Small intestine (tissue), 7 donors: ENCODE measurements around the gene HMGCS2. TPM values are rescaled to one million over a fixed set of nuclear protein-coding genes. Genes with fewer than 3 reads are reported as not detected.

Source experiments
- DNase-seq, 2 donors: peaks; one replicate each; pipeline versions ENCODE4 v3.0.0 to v3.0.0-alpha.2; 2013
- FAIRE-seq: peaks from 2 replicates; lab custom pipeline; 2012; peaks lifted over from hg19 to GRCh38; lab: Jason Lieb, UNC
- H3K27ac ChIP-seq, 3 donors: one replicate each; pipeline ENCODE4 v1.5.1; 2013; ENCODE audit warnings: low read length in 2 of 3, mild to moderate bottlenecking in 2 of 3, control low read depth in 1 of 3, inconsistent platforms in 1 of 3, low read depth in 1 of 3, moderate library complexity in 1 of 3
- H3K27me3 ChIP-seq, 3 donors: one replicate each; pipeline ENCODE4 v1.6.1; 2013; ENCODE audit warnings: low read length in 3 of 3, inconsistent platforms in 1 of 3; ENCODE audit not compliant: control insufficient read depth in 3 of 3, insufficient read depth in 3 of 3
- H3K36me3 ChIP-seq, 3 donors: one replicate each; pipeline ENCODE4 v1.6.1; 2013; ENCODE audit warnings: low read length in 3 of 3, inconsistent platforms in 1 of 3, low read depth in 1 of 3, mild to moderate bottlenecking in 1 of 3, moderate library complexity in 1 of 3; ENCODE audit not compliant: control insufficient read depth in 3 of 3, insufficient read depth in 2 of 3
- H3K4me1 ChIP-seq, 3 donors: one replicate each; pipeline ENCODE4 v1.6.1; 2013; ENCODE audit warnings: low read length in 2 of 3, inconsistent platforms in 1 of 3, low read depth in 1 of 3, mild to moderate bottlenecking in 1 of 3, moderate library complexity in 1 of 3; ENCODE audit not compliant: control insufficient read depth in 3 of 3, insufficient read depth in 2 of 3
- H3K4me3 ChIP-seq, 3 donors: one replicate each; pipeline ENCODE4 v1.5.1; 2013; ENCODE audit warnings: low read length in 3 of 3, control low read depth in 1 of 3, inconsistent platforms in 1 of 3, low read depth in 1 of 3, mild to moderate bottlenecking in 1 of 3, moderate library complexity in 1 of 3
- H3K9me3 ChIP-seq, 2 donors: one replicate each; pipeline ENCODE4 v1.6.1; 2013; ENCODE audit warnings: low read depth in 1 of 2, low read length in 1 of 2; ENCODE audit not compliant: control insufficient read depth in 2 of 2, insufficient read depth in 1 of 2
- WGBS, 3 donors: extraction: QIAGEN DNeasy Blood & Tissue Kit; methylation state at CpG; one replicate each; pipeline ENCODE4 v1.1.7; 2013; 5-methylcytosine and 5-hydroxymethylcytosine counted together
- polyA plus RNA-seq, 4 donors: library from polyadenylated mRNA; stranded (reverse) in 3 of 4; unstranded in 1 of 4; fragments of 200-250 nt in 3 of 4; fragments of 120-200 nt in 1 of 4; gene quantifications; one replicate each; pipeline versions ENCODE4 v1.2.1 to v1.2.3, GENCODE V29; 2013
- donor health status: healthy with polysubstance abuse.
- donor health status: control.
- donor health status: control.
- donor health status: Bipolar disorder and iron deficiency.
- donor health status: healthy.

The HMGCS2 gene
- polyA plus RNA-seq, 4 donors, result 8.3 to 80.4 (median 25.4) TPM

GRCh38 chr1:119744598-119744942 is 24.1 kb downstream of the HMGCS2 start:
- Histone ChIP-seq H3K36me3 (peaks cover 0 to 67% (median 1%) of the 10 kb centered on the region in 3 donors), H3K27ac (no peak overlapping the region), H3K27me3 (no peaks in the 10 kb centered on the region), H3K4me1 (peaks cover 0 to 24% (median 0%) of the 10 kb centered on the region in 3 donors), H3K4me3 (no peak overlapping the region), H3K9me3 (no peaks in the 10 kb centered on the region)
- DNase-seq (no peak), FAIRE-seq (no peak)
- WGBS, 3 donors, result 58 to 90% (median 88%) methylated on average over 1 of the region's 1 CpG

- H3K27ac ChIP-seq, result peak overlapping the region in 1 of 3 donors; percentile 48
- peaks cover 0 to 69% (median 1%) of the 10 kb centered on the region in 3 donors for H3K36me3 ChIP-seq
- peaks cover 0 to 24% (median 0%) of the 10 kb centered on the region in 3 donors for H3K4me1 ChIP-seq
- FAIRE-seq (no peak), DNase-seq (peak; percentile 85 to 91)
- 22 to 34% (median 28%) methylated on average over 17 of the region's 17 CpGs for WGBS, 3 donors
- H3K9me3 ChIP-seq, result no peaks in the 10 kb centered on the region
- H3K4me3 ChIP-seq, result no peak overlapping the region
- no peaks in the 10 kb centered on the region for H3K27me3 ChIP-seq
Observed at GRCh38 chr1:119743776-119744597, 24.7 kb downstream of the HMGCS2 start.

- H3K9me3 ChIP-seq, result no peaks in the 10 kb centered on the region
- no peak overlapping the region for H3K4me3 ChIP-seq
- peaks cover 0 to 25% (median 0%) of the 10 kb centered on the region in 3 donors for H3K4me1 ChIP-seq
- DNase-seq, result no peak
- FAIRE-seq, result no peak
- WGBS, 3 donors, result 44 to 59% (median 46%) methylated on average over 3 of the region's 3 CpGs
- no peak overlapping the region for H3K27ac ChIP-seq
- peaks cover 0 to 68% (median 1%) of the 10 kb centered on the region in 3 donors for H3K36me3 ChIP-seq
- no peaks in the 10 kb centered on the region for H3K27me3 ChIP-seq
Observed at GRCh38 chr1:119743308-119743707, 25.4 kb downstream of the HMGCS2 start.

- H3K36me3 ChIP-seq, result peaks cover 0 to 71% (median 0%) of the 10 kb centered on the region in 3 donors
- no peaks in the 10 kb centered on the region for H3K27me3 ChIP-seq
- no peak overlapping the region for H3K27ac ChIP-seq
- no peak overlapping the region for H3K4me3 ChIP-seq
- FAIRE-seq (no peak), DNase-seq (no peak)
- no peaks in the 10 kb centered on the region for H3K9me3 ChIP-seq
- WGBS, 3 donors, result 78 to 88% (median 79%) methylated on average over 7 of the region's 7 CpGs
- H3K4me1 ChIP-seq, result peaks cover 0 to 31% (median 0%) of the 10 kb centered on the region in 3 donors
Observed at GRCh38 chr1:119742677-119743076, 26.0 kb downstream of the HMGCS2 start.

GRCh38 chr1:119742202-119742601 is 26.5 kb downstream of the HMGCS2 start:
- Histone ChIP-seq H3K4me1 (peaks cover 0 to 36% (median 0%) of the 10 kb centered on the region in 3 donors), H3K27ac (no peak overlapping the region), H3K27me3 (no peaks in the 10 kb centered on the region), H3K9me3 (no peaks in the 10 kb centered on the region), H3K4me3 (no peak overlapping the region), H3K36me3 (peaks cover 0 to 74% (median 0%) of the 10 kb centered on the region in 3 donors)
- DNase-seq (peak in 1 of 2 donors; percentile 68), FAIRE-seq (no peak)
- WGBS, 3 donors, result 21 to 57% (median 36%) methylated on average over 6 to 7 of the region's 7 CpGs

- FAIRE-seq, result no peak
Observed at GRCh38 chr1:119740896-119741780, 27.6 kb downstream of the HMGCS2 start.

GRCh38 chr1:119740261-119740660 is 28.4 kb downstream of the HMGCS2 start:
- no peak overlapping the region for H3K4me3 ChIP-seq
- DNase-seq (no peak), FAIRE-seq (no peak)
- no peaks in the 10 kb centered on the region for H3K27me3 ChIP-seq
- H3K36me3 ChIP-seq, result peaks cover 0 to 84% (median 0%) of the 10 kb centered on the region in 3 donors
- 89 to 98% (median 96%) methylated on average over 2 of the region's 2 CpGs for WGBS, 3 donors
- H3K9me3 ChIP-seq, result no peaks in the 10 kb centered on the region
- H3K27ac ChIP-seq, result no peak overlapping the region
- peaks cover 0 to 38% (median 0%) of the 10 kb centered on the region in 3 donors for H3K4me1 ChIP-seq

More at GRCh38 chr1:119740896-119741780, 27.6 kb downstream of the HMGCS2 start:
- H3K4me3 ChIP-seq, result no peak overlapping the region
- 90 to 96% (median 93%) methylated on average over 13 of the region's 13 CpGs for WGBS, 3 donors
- no peak for DNase-seq
- no peaks in the 10 kb centered on the region for H3K27me3 ChIP-seq
- H3K36me3 ChIP-seq, result peaks cover 0 to 75% (median 0%) of the 10 kb centered on the region in 3 donors
- H3K4me1 ChIP-seq, result peaks cover 0 to 41% (median 0%) of the 10 kb centered on the region in 3 donors
- H3K9me3 ChIP-seq, result no peaks in the 10 kb centered on the region
- H3K27ac ChIP-seq, result no peak overlapping the region

GRCh38 chr1:119739150-119739549 is 29.6 kb downstream of the HMGCS2 start:
- H3K36me3 ChIP-seq, result peaks cover 0 to 94% (median 0%) of the 10 kb centered on the region in 3 donors
- no peaks in the 10 kb centered on the region for H3K9me3 ChIP-seq
- no peaks in the 10 kb centered on the region for H3K27me3 ChIP-seq
- FAIRE-seq (no peak), DNase-seq (no peak)
- no peak overlapping the region for H3K27ac ChIP-seq
- 28 to 68% (median 42%) methylated on average over 6 of the region's 6 CpGs for WGBS, 3 donors
- peaks cover 0 to 34% (median 0%) of the 10 kb centered on the region in 3 donors for H3K4me1 ChIP-seq
- no peak overlapping the region for H3K4me3 ChIP-seq
